A673 (cell line): ENCODE measurements around the gene AGRN. TPM values are rescaled to one million over a fixed set of nuclear protein-coding genes. Genes with fewer than 3 reads are reported as not detected.

Experiments used
- BruUV-seq: library from RNA; stranded (reverse); fragments of 400-500 nt; replicated peaks from 2 replicates; lab custom pipeline; 2021; lab: Mats Ljungman, UMichigan
- CTCF ChIA-PET: fragments of 300-600 bp; sonication (Branson Sonifier 250); formaldehyde crosslinking; loops from one replicate; lab custom pipeline; 2022; ENCODE audit warnings: antibody characterized with exemption; lab: Charles Lee
- POLR2A ChIA-PET: fragments of 300-600 bp; sonication (Branson Sonifier 250); formaldehyde crosslinking; loops from one replicate; lab custom pipeline; 2022; ENCODE audit warnings: antibody characterized with exemption; ENCODE audit not compliant: low non-redundant PET; lab: Charles Lee
- DNase-seq: peaks from one replicate; pipeline ENCODE4 v3.0.0-alpha.2; 2015; ENCODE audit warnings: low spot score
- H3K27ac ChIP-seq: fragments of 200-600 bp; sonication (generic); 2 replicates; pipeline ENCODE4 v1.5.1; 2016; ENCODE audit warnings: mixed run types, low read depth, mild to moderate bottlenecking, mixed read lengths, antibody characterized with exemption, low read length; ENCODE audit not compliant: poor library complexity, severe bottlenecking
- H3K27me3 ChIP-seq: fragments of 200-600 bp; sonication (generic); replicated peaks from 2 replicates; pipeline ENCODE4 v1.6.1; 2017; ENCODE audit warnings: mixed run types, low read depth, mild to moderate bottlenecking, mixed read lengths, antibody characterized with exemption, low read length; ENCODE audit not compliant: insufficient read depth, poor library complexity
- H3K36me3 ChIP-seq: fragments of 200-600 bp; sonication (generic); 2 replicates; pipeline ENCODE4 v1.6.1; 2016; ENCODE audit warnings: mixed run types, mild to moderate bottlenecking, mixed read lengths, antibody characterized with exemption, low read length; ENCODE audit not compliant: insufficient read depth, poor library complexity, severe bottlenecking
- H3K4me1 ChIP-seq: fragments of 200-600 bp; sonication (generic); 2 replicates; pipeline ENCODE4 v1.6.1; 2017; ENCODE audit warnings: mixed run types, mild to moderate bottlenecking, mixed read lengths, antibody characterized with exemption, low read length; ENCODE audit not compliant: insufficient read depth, poor library complexity, severe bottlenecking
- H3K4me3 ChIP-seq: fragments of 200-600 bp; sonication (generic); 2 replicates; pipeline ENCODE4 v1.5.1; 2016; ENCODE audit warnings: low read depth, mixed run types, mild to moderate bottlenecking, mixed read lengths, low read length; ENCODE audit not compliant: poor library complexity, severe bottlenecking
- H3K9me3 ChIP-seq: fragments of 200-600 bp; sonication (generic); 2 replicates; pipeline ENCODE4 v1.6.1; 2016; ENCODE audit warnings: mixed run types, low read depth, mild to moderate bottlenecking, mixed read lengths, antibody characterized with exemption, low read length; ENCODE audit not compliant: poor library complexity, severe bottlenecking
- CTCF ChIP-seq: fragments of 300-800, 200-600 bp; sonication (generic); conservative IDR thresholded peaks from 2 replicates; pipeline ENCODE4 v1.5.1; 2017; ENCODE audit warnings: low read depth, mild to moderate bottlenecking, antibody characterized with exemption, low read length, moderate library complexity, mixed read lengths
- EZH2 ChIP-seq: fragments of 200-600 bp; sonication (generic); IDR thresholded peaks from 2 replicates; pipeline ENCODE4 v1.6.1; 2017; ENCODE audit warnings: borderline replicate concordance, low read depth, mild to moderate bottlenecking, mixed read lengths, antibody characterized with exemption, low read length; ENCODE audit not compliant: poor library complexity, severe bottlenecking
- intact Hi-C: fragments of 100-400 bp; cut with micrococcal nuclease; formaldehyde crosslinking; loops from one replicate; pipeline ENCODE4 v1.10.0; 2022; ENCODE audit not compliant: unreplicated experiment
- total RNA-seq: library from RNA; stranded (reverse); gene quantifications from 2 replicates; pipeline ENCODE4 v1.2.3, GENCODE V29; 2021

Gene AGRN
- total RNA-seq, 1 experiment from 2014 or later: 151 TPM

GRCh38 chr1:980602-981395 is 39.1 kb upstream of the AGRN start:
- no peak for DNase-seq
- no peaks in the 10 kb centered on the region for H3K36me3 ChIP-seq
- BruUV-seq: no TSS peak
- no peak overlapping the region for H3K4me3 ChIP-seq
- ChIA-PET CTCF (interaction anchor here (0.7 to 0.9 kb wide), 2 partner anchors 21 to 39 kb away, joined by 3 to 4 read pairs; partner anchors contain the start of gene AGRN), POLR2A (interaction anchor here (0.5 kb wide), 1 partner anchor 277 kb away, joined by 6 read pairs; no protein-coding TSS in a partner anchor)
- TF ChIP-seq EZH2: no peak
- no peak for TF ChIP-seq CTCF
- intact Hi-C loops: loop anchor here (5.0 kb wide), 1 partner anchor 82 kb away; no protein-coding TSS in a partner anchor
- peaks cover 4% of the 10 kb centered on the region for H3K4me1 ChIP-seq
- no peaks in the 10 kb centered on the region for H3K9me3 ChIP-seq
- H3K27me3 ChIP-seq: no peaks in the 10 kb centered on the region
- no peak overlapping the region for H3K27ac ChIP-seq

GRCh38 chr1:981491-981954 is 38.4 kb upstream of the AGRN start:
- no peak overlapping the region for H3K27ac ChIP-seq
- H3K27me3 ChIP-seq: no peaks in the 10 kb centered on the region
- POLR2A ChIA-PET: interaction anchor here (0.6 kb wide), 1 partner anchor 13 kb away, joined by 4 read pairs; no protein-coding TSS in a partner anchor
- H3K4me3 ChIP-seq: no peak overlapping the region
- no TSS peak for BruUV-seq
- no peaks in the 10 kb centered on the region for H3K9me3 ChIP-seq
- no peak for TF ChIP-seq CTCF
- TF ChIP-seq EZH2: no peak
- CTCF ChIA-PET: interaction anchor here (0.9 kb wide), 1 partner anchor 21 kb away, joined by 4 read pairs; no protein-coding TSS in a partner anchor
- DNase-seq: no peak
- H3K36me3 ChIP-seq: no peaks in the 10 kb centered on the region
- intact Hi-C loops: loop anchor here (5.0 kb wide), 1 partner anchor 81 kb away; no protein-coding TSS in a partner anchor
- H3K4me1 ChIP-seq: no peaks in the 10 kb centered on the region

GRCh38 chr1:981955-982558 is 37.9 kb upstream of the AGRN start, which contains the start of gene PERM1:
Gene PERM1, minus strand, starts transcription at chr1:982093. Its CDS starts 1,064 bp downstream, at chr1:981029.
- H3K36me3 ChIP-seq: no peaks in the 10 kb centered on the region
- no peak for TF ChIP-seq EZH2
- TF ChIP-seq CTCF: no peak
- CTCF ChIA-PET: no interaction called here
- H3K9me3 ChIP-seq: no peaks in the 10 kb centered on the region
- no peak within 1 kb of the TSS for H3K27ac ChIP-seq
- H3K4me1 ChIP-seq: no peaks in the 10 kb centered on the region
- no peak within 1 kb of the TSS for H3K4me3 ChIP-seq
- H3K27me3 ChIP-seq: no peaks in the 10 kb centered on the region
- intact Hi-C loops: loop anchor here (5.0 kb wide), 1 partner anchor 80 kb away; no protein-coding TSS in a partner anchor
- no TSS peak for BruUV-seq
- POLR2A ChIA-PET: interaction anchor here (0.6 kb wide), 1 partner anchor 12 kb away, joined by 4 read pairs; no protein-coding TSS in a partner anchor
- no peak for DNase-seq
